ENCODE data around the gene SOWAHB. TPM values are rescaled to one million over a fixed set of nuclear protein-coding genes. Genes with fewer than 3 reads are reported as not detected.

Gene SOWAHB
- total and polyA plus RNA-seq, 2 donors (not counting 1 experiment from before 2014, with no cell fraction given), result 0.07 to 0.17 TPM

GRCh38 chr4:76867880-76868655, 29.9 kb downstream of the SOWAHB start:
- H3K4me2 ChIP-seq (ENCODE audit: extremely low read depth, insufficient read depth, low read length), result no peak overlapping the region
- no peaks in the 10 kb centered on the region for H3K36me3 ChIP-seq (ENCODE audit: control insufficient read depth, insufficient read depth, low read length)
- H4K20me1 ChIP-seq (ENCODE audit: control insufficient read depth, extremely low read depth, insufficient read depth, low read length), result no peaks in the 10 kb centered on the region
- H3K79me2 ChIP-seq (ENCODE audit: control insufficient read depth, insufficient read depth, low read length), result no peaks in the 10 kb centered on the region
- TF ChIP-seq CTCF (conservative IDR thresholded peaks at IDR 0.05 in 1 of 2, IDR thresholded peaks at IDR 0.05 in 1 of 2; ENCODE audit: low read depth in 1 of 2, low read length in 2 of 2) (no peak), EZH2 (IDR thresholded peaks at IDR 0.05; ENCODE audit: low read length, missing control alignments) (no peak)
- no peaks in the 10 kb centered on the region for H3K4me1 ChIP-seq (ENCODE audit: control insufficient read depth, extremely low read depth, insufficient read depth, low read length)
- no peaks in the 10 kb centered on the region for H3K9me3 ChIP-seq (ENCODE audit: control insufficient read depth, insufficient read depth, low read depth, low read length)
- H3K9ac ChIP-seq (ENCODE audit: insufficient read depth, low read length), result no peak overlapping the region
- no peaks in the 10 kb centered on the region for H3K27me3 ChIP-seq (ENCODE audit: control insufficient read depth, insufficient read depth, low read length)
- no peak overlapping the region for H3K4me3 ChIP-seq (replicated peaks in 1 of 4; ENCODE audit: control extremely low read depth in 1 of 4, insufficient read depth in 1 of 4, low read depth in 3 of 4, low read length in 4 of 4)
- no peak overlapping the region for H2AFZ ChIP-seq (ENCODE audit: low read length)
- DNase-seq (ENCODE audit: low read depth in 2 of 2), result no peak
- no peak overlapping the region for H3K27ac ChIP-seq (ENCODE audit: insufficient read depth, low read length)

GRCh38 chr4:76867377-76867776, 30.6 kb downstream of the SOWAHB start:
- DNase-seq (ENCODE audit: low read depth in 2 of 2), result no peak
- no peaks in the 10 kb centered on the region for H3K79me2 ChIP-seq (ENCODE audit: control insufficient read depth, insufficient read depth, low read length)
- H4K20me1 ChIP-seq (ENCODE audit: control insufficient read depth, extremely low read depth, insufficient read depth, low read length), result no peaks in the 10 kb centered on the region
- H3K4me3 ChIP-seq (replicated peaks in 1 of 4; ENCODE audit: control extremely low read depth in 1 of 4, insufficient read depth in 1 of 4, low read depth in 3 of 4, low read length in 4 of 4), result no peak overlapping the region
- no peak overlapping the region for H3K27ac ChIP-seq (ENCODE audit: insufficient read depth, low read length)
- no peak overlapping the region for H3K9ac ChIP-seq (ENCODE audit: insufficient read depth, low read length)
- no peak overlapping the region for H2AFZ ChIP-seq (ENCODE audit: low read length)
- H3K4me1 ChIP-seq (ENCODE audit: control insufficient read depth, extremely low read depth, insufficient read depth, low read length), result no peaks in the 10 kb centered on the region
- H3K9me3 ChIP-seq (ENCODE audit: control insufficient read depth, insufficient read depth, low read depth, low read length), result no peaks in the 10 kb centered on the region
- TF ChIP-seq CTCF (conservative IDR thresholded peaks at IDR 0.05 in 1 of 2, IDR thresholded peaks at IDR 0.05 in 1 of 2; ENCODE audit: low read depth in 1 of 2, low read length in 2 of 2) (no peak), EZH2 (IDR thresholded peaks at IDR 0.05; ENCODE audit: low read length, missing control alignments) (no peak)
- H3K36me3 ChIP-seq (ENCODE audit: control insufficient read depth, insufficient read depth, low read length), result no peaks in the 10 kb centered on the region
- H3K4me2 ChIP-seq (ENCODE audit: extremely low read depth, insufficient read depth, low read length), result no peak overlapping the region
- no peaks in the 10 kb centered on the region for H3K27me3 ChIP-seq (ENCODE audit: control insufficient read depth, insufficient read depth, low read length)

- H3K27ac ChIP-seq (ENCODE audit: insufficient read depth, low read length), result no peak overlapping the region
- no peak overlapping the region for H2AFZ ChIP-seq (ENCODE audit: low read length)
- no peak overlapping the region for H3K4me3 ChIP-seq (replicated peaks in 1 of 4; ENCODE audit: control extremely low read depth in 1 of 4, insufficient read depth in 1 of 4, low read depth in 3 of 4, low read length in 4 of 4)
- no peaks in the 10 kb centered on the region for H3K4me1 ChIP-seq (ENCODE audit: control insufficient read depth, extremely low read depth, insufficient read depth, low read length)
- H3K27me3 ChIP-seq (ENCODE audit: control insufficient read depth, insufficient read depth, low read length), result no peaks in the 10 kb centered on the region
- peak in 1 of 2 donors; percentile 12 for DNase-seq (ENCODE audit: low read depth in 2 of 2)
- H3K9me3 ChIP-seq (ENCODE audit: control insufficient read depth, insufficient read depth, low read depth, low read length), result no peaks in the 10 kb centered on the region
- H3K9ac ChIP-seq (ENCODE audit: insufficient read depth, low read length), result no peak overlapping the region
- no peaks in the 10 kb centered on the region for H3K36me3 ChIP-seq (ENCODE audit: control insufficient read depth, insufficient read depth, low read length)
- no peaks in the 10 kb centered on the region for H3K79me2 ChIP-seq (ENCODE audit: control insufficient read depth, insufficient read depth, low read length)
- no peaks in the 10 kb centered on the region for H4K20me1 ChIP-seq (ENCODE audit: control insufficient read depth, extremely low read depth, insufficient read depth, low read length)
- H3K4me2 ChIP-seq (ENCODE audit: extremely low read depth, insufficient read depth, low read length), result no peak overlapping the region
- TF ChIP-seq EZH2 (IDR thresholded peaks at IDR 0.05; ENCODE audit: low read length, missing control alignments), result no peak
- no peak for TF ChIP-seq CTCF (conservative IDR thresholded peaks at IDR 0.05 in 1 of 2, IDR thresholded peaks at IDR 0.05 in 1 of 2; ENCODE audit: low read depth in 1 of 2, low read length in 2 of 2)
These were observed 31.3 kb downstream of the SOWAHB start for GRCh38 chr4:76866641-76867040.
